Calu3 (cell line): ENCODE data around the gene METTL21C. TPM values are rescaled to one million over a fixed set of nuclear protein-coding genes. Genes with fewer than 3 reads are reported as not detected.

Source experiments
- BruUV-seq: library from RNA; stranded (reverse); fragments of 400-500 nt; replicated peaks from 2 replicates; lab custom pipeline; 2021; lab: Mats Ljungman, UMichigan
- CTCF ChIA-PET: fragments of 300-600 bp; sonication (Branson Sonifier 250); formaldehyde crosslinking; loops from one replicate; lab custom pipeline; 2022; ENCODE audit warnings: antibody characterized with exemption; lab: Charles Lee
- DNase-seq: peaks from one replicate; pipeline ENCODE4 v3.0.0; 2022
- H3K27ac Mint-ChIP-seq: one replicate; pipeline ENCODE4 v1.8.0; 2022; ENCODE audit warnings: mixed read lengths; ENCODE audit not compliant: unreplicated experiment
- H3K27me3 Mint-ChIP-seq: one replicate; pipeline ENCODE4 v1.8.0; 2022; ENCODE audit warnings: mixed read lengths; ENCODE audit not compliant: unreplicated experiment
- H3K36me3 Mint-ChIP-seq: one replicate; pipeline ENCODE4 v1.8.0; 2022; ENCODE audit warnings: mild to moderate bottlenecking, moderate library complexity, mixed read lengths; ENCODE audit not compliant: insufficient read depth, unreplicated experiment
- H3K4me1 Mint-ChIP-seq: one replicate; pipeline ENCODE4 v1.8.0; 2022; ENCODE audit warnings: mild to moderate bottlenecking, low read depth, mixed read lengths; ENCODE audit not compliant: unreplicated experiment
- H3K4me3 Mint-ChIP-seq: one replicate; pipeline ENCODE4 v1.8.0; 2022; ENCODE audit warnings: mild to moderate bottlenecking, low read depth, moderate library complexity, mixed read lengths; ENCODE audit not compliant: unreplicated experiment
- H3K9me3 Mint-ChIP-seq: one replicate; pipeline ENCODE4 v1.8.0; 2022; ENCODE audit warnings: low read depth, mixed read lengths; ENCODE audit not compliant: unreplicated experiment
- intact Hi-C: fragments of 100-400 bp; cut with micrococcal nuclease; formaldehyde crosslinking; loops from one replicate; pipeline ENCODE4 v1.10.0; 2022; ENCODE audit not compliant: unreplicated experiment
- total RNA-seq: library from RNA; stranded (reverse); gene quantifications from 2 replicates; pipeline ENCODE4 v1.2.3, GENCODE V29; 2022
- TF ChIP-seq, protein P1 (sequence below): fragments of 200-600 bp; IDR thresholded peaks from one replicate; pipeline ENCODE4 v1.8.0; 2022; ENCODE audit warnings: antibody characterized with exemption; ENCODE audit not compliant: unreplicated experiment

The METTL21C gene
- total RNA-seq, 1 experiment from 2014 or later: not detected

- H3K4me3 Mint-ChIP-seq: no peak overlapping the region
- H3K27me3 Mint-ChIP-seq: peaks cover 26% of the 10 kb centered on the region
- CTCF ChIA-PET: no interaction called here
- H3K36me3 Mint-ChIP-seq: no peaks in the 10 kb centered on the region
- peaks cover 8% of the 10 kb centered on the region for H3K4me1 Mint-ChIP-seq
- BruUV-seq: no TSS peak
- no peak for DNase-seq
- H3K27ac Mint-ChIP-seq: no peak overlapping the region
- no peaks in the 10 kb centered on the region for H3K9me3 Mint-ChIP-seq
- TF ChIP-seq, protein P1, sequence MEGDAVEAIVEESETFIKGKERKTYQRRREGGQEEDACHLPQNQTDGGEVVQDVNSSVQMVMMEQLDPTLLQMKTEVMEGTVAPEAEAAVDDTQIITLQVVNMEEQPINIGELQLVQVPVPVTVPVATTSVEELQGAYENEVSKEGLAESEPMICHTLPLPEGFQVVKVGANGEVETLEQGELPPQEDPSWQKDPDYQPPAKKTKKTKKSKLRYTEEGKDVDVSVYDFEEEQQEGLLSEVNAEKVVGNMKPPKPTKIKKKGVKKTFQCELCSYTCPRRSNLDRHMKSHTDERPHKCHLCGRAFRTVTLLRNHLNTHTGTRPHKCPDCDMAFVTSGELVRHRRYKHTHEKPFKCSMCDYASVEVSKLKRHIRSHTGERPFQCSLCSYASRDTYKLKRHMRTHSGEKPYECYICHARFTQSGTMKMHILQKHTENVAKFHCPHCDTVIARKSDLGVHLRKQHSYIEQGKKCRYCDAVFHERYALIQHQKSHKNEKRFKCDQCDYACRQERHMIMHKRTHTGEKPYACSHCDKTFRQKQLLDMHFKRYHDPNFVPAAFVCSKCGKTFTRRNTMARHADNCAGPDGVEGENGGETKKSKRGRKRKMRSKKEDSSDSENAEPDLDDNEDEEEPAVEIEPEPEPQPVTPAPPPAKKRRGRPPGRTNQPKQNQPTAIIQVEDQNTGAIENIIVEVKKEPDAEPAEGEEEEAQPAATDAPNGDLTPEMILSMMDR: no peak
- intact Hi-C loops: no loop called here
Measured at GRCh38 chr13:102693776-102694175, 1.1 kb downstream of the METTL21C start.

GRCh38 chr13:102693250-102693649 is 1.6 kb downstream of the METTL21C start:
- CTCF ChIA-PET: no interaction called here
- Mint-ChIP-seq H3K4me3 (no peak overlapping the region), H3K27ac (no peak overlapping the region), H3K27me3 (peaks cover 26% of the 10 kb centered on the region), H3K9me3 (no peaks in the 10 kb centered on the region), H3K36me3 (no peaks in the 10 kb centered on the region), H3K4me1 (peaks cover 8% of the 10 kb centered on the region)
- BruUV-seq: no TSS peak
- no peak for DNase-seq
- TF ChIP-seq, protein P1: no peak
- intact Hi-C loops: no loop called here

- no peaks in the 10 kb centered on the region for H3K9me3 Mint-ChIP-seq
- H3K4me3 Mint-ChIP-seq: no peak overlapping the region
- H3K27ac Mint-ChIP-seq: no peak overlapping the region
- intact Hi-C loops: no loop called here
- CTCF ChIA-PET: no interaction called here
- peaks cover 26% of the 10 kb centered on the region for H3K27me3 Mint-ChIP-seq
- peaks cover 8% of the 10 kb centered on the region for H3K4me1 Mint-ChIP-seq
- BruUV-seq: no TSS peak
- TF ChIP-seq, protein P1: no peak
- no peak for DNase-seq
- no peaks in the 10 kb centered on the region for H3K36me3 Mint-ChIP-seq
Measured at GRCh38 chr13:102692491-102692826, 2.4 kb downstream of the METTL21C start.

- Mint-ChIP-seq H3K4me1 (peaks cover 8% of the 10 kb centered on the region), H3K27me3 (peaks cover 26% of the 10 kb centered on the region), H3K36me3 (no peaks in the 10 kb centered on the region), H3K9me3 (no peaks in the 10 kb centered on the region), H3K4me3 (no peak overlapping the region), H3K27ac (no peak overlapping the region)
- intact Hi-C loops: no loop called here
- CTCF ChIA-PET: no interaction called here
- TF ChIP-seq, protein P1: no peak
- no peak for DNase-seq
- no TSS peak for BruUV-seq
Measured at GRCh38 chr13:102690883-102691282, 4.0 kb downstream of the METTL21C start.
